HUES64 (cell line): ENCODE results near the gene EML6.

Experiments used
- H3K27ac ChIP-seq: 2 replicates; pipeline ENCODE4 v1.7.0; 2013; ENCODE audit warnings: low read depth, low read length, inconsistent platforms
- H3K27me3 ChIP-seq: 2 replicates; pipeline ENCODE4 v1.6.1; 2013; ENCODE audit warnings: mild to moderate bottlenecking, low read length; ENCODE audit not compliant: insufficient read depth
- H3K36me3 ChIP-seq: 2 replicates; pipeline ENCODE4 v1.6.1; 2013; ENCODE audit warnings: mild to moderate bottlenecking, low read length; ENCODE audit not compliant: insufficient read depth
- H3K4me1 ChIP-seq: 2 replicates; pipeline ENCODE4 v1.6.1; 2013; ENCODE audit warnings: mild to moderate bottlenecking, low read length, moderate library complexity; ENCODE audit not compliant: insufficient read depth
- H3K4me3 ChIP-seq: 2 replicates; pipeline ENCODE4 v1.5.1; 2013; ENCODE audit warnings: mild to moderate bottlenecking, low read length, moderate library complexity
- H3K9ac ChIP-seq: 2 replicates; pipeline ENCODE4 v1.6.1; 2013; ENCODE audit warnings: mild to moderate bottlenecking, low read depth, low read length
- H3K9me3 ChIP-seq: 2 replicates; pipeline ENCODE4 v1.6.1; 2013; ENCODE audit warnings: low read depth, low read length; ENCODE audit not compliant: insufficient read depth
- WGBS: fragments of 150-250, 120-280 bp; methylation state at CpG from one replicate; pipeline ENCODE4 v1.1.7; 2013; ENCODE audit warnings: missing lambda C conversion rate; 5-methylcytosine and 5-hydroxymethylcytosine counted together

The EML6 gene

DNA sequence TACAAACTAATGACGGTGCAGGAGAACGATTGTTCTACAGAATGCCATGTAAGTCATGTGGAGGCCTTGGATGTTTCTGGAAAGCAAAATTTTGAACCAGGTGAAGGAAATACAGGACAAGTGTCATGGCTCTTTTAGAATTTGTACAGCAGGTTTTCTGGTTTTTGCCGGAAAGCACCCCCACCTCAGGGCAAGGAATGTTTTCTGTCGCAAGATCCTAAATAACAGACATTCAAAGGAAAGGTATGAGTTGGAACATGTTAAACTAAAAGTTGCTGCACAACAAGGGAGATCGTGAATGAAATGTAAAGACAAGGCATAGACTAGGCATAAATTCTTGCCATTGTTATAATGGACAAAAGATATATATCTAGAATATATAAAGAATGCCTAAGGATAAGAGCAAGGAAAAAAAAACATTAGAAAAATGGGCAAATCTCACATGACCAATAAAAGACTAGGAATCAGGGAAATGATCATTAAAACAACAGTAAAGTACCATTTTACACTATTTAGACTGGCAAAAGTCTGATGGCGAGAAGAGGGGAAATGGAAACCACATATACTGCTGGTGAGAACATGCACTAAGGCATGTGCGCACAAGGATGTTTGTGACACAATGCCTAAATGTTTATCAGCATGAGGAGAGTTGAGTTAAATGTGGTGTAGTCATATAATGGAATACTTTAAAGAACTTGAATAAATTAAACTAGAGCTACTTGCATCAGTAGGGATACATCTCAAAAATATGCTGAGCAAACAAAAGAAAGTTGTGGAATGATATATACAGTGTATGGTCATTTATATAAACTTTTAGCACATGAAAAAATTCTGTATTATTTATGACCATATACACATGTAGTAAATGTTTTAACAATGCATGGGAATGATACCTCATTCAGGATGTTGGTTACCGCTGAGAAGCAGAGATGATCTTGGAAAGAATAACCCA lies 127.0 kb downstream of the EML6 start:
- Histone ChIP-seq H3K27ac (no peak overlapping the region), H3K36me3 (no peaks in the 10 kb centered on the region), H3K9ac (no peak overlapping the region), H3K9me3 (no peaks in the 10 kb centered on the region), H3K4me1 (no peaks in the 10 kb centered on the region), H3K4me3 (no peak overlapping the region), H3K27me3 (no peaks in the 10 kb centered on the region)
- WGBS, result 98% methylated on average over 8 of the region's 8 CpGs

DNA sequence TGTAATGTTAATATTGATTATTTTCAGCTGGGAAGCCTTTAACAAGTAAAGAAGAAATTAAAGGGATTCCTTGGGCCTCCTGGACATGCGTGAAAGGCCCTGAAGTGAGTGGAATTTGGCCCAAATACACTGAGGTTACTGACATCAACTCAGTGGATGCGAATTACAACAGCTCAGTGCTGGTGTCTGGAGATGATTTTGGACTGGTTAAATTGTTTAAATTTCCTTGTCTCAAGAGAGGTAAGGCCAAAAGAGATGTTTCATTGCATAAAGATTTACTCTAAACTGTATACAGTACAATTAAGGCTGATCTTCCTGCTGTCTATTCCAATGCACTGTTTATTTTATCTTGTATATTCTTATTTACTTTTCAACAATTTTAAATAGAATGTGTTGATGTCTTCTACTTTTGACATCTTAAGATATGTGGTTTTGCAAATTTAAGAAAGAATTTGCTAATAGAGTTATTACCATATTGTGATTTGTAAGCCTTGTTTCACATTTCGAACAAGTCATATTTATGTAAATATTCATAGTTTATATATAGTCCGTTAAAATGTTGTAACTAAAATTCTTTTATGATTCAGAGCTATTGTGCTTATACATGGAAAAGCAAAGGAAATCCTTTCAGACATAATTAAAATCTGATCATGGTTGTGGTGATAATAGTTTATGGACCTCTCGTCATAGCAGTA lies 130.3 kb downstream of the EML6 start:
- WGBS, result 93% methylated on average over 3 of the region's 5 CpGs
- no peak overlapping the region for H3K27ac ChIP-seq

GRCh38 chr2:54855434-54855833 lies 132.0 kb downstream of the EML6 start:
- Histone ChIP-seq H3K27me3 (no peaks in the 10 kb centered on the region), H3K4me1 (no peaks in the 10 kb centered on the region), H3K36me3 (no peaks in the 10 kb centered on the region), H3K4me3 (no peak overlapping the region), H3K27ac (no peak overlapping the region), H3K9ac (no peak overlapping the region), H3K9me3 (no peaks in the 10 kb centered on the region)
- WGBS, result 92% methylated on average over 1 of the region's 2 CpGs

More for the DNA sequence above, 130.3 kb downstream of the EML6 start:
- Histone ChIP-seq H3K4me1 (no peaks in the 10 kb centered on the region), H3K4me3 (no peak overlapping the region), H3K36me3 (no peaks in the 10 kb centered on the region), H3K9me3 (no peaks in the 10 kb centered on the region), H3K9ac (no peak overlapping the region), H3K27me3 (no peaks in the 10 kb centered on the region)

- no peaks in the 10 kb centered on the region for H3K9me3 ChIP-seq
- H3K27ac ChIP-seq, result no peak overlapping the region
- no peak overlapping the region for H3K9ac ChIP-seq
- no peak overlapping the region for H3K4me3 ChIP-seq
- H3K36me3 ChIP-seq, result no peaks in the 10 kb centered on the region
- no peaks in the 10 kb centered on the region for H3K27me3 ChIP-seq
- H3K4me1 ChIP-seq, result no peaks in the 10 kb centered on the region; the same call in 1 of the 2 replicates
- WGBS, result 84% methylated on average over 3 of the region's 3 CpGs
Observed at GRCh38 chr2:54858021-54858681, 134.7 kb downstream of the EML6 start.

GRCh38 chr2:54859416-54859815 lies 136.0 kb downstream of the EML6 start:
- 97% methylated on average over 2 of the region's 3 CpGs for WGBS
- Histone ChIP-seq H3K9me3 (no peaks in the 10 kb centered on the region), H3K27me3 (no peaks in the 10 kb centered on the region), H3K36me3 (no peaks in the 10 kb centered on the region), H3K9ac (no peak overlapping the region), H3K4me1 (no peaks in the 10 kb centered on the region; the same call in 1 of the 2 replicates), H3K4me3 (no peak overlapping the region), H3K27ac (no peak overlapping the region)

GRCh38 chr2:54859997-54860701 lies 136.7 kb downstream of the EML6 start:
- no peaks in the 10 kb centered on the region for H3K9me3 ChIP-seq
- H3K36me3 ChIP-seq, result no peaks in the 10 kb centered on the region
- 93% methylated on average over 7 of the region's 7 CpGs for WGBS

DNA sequence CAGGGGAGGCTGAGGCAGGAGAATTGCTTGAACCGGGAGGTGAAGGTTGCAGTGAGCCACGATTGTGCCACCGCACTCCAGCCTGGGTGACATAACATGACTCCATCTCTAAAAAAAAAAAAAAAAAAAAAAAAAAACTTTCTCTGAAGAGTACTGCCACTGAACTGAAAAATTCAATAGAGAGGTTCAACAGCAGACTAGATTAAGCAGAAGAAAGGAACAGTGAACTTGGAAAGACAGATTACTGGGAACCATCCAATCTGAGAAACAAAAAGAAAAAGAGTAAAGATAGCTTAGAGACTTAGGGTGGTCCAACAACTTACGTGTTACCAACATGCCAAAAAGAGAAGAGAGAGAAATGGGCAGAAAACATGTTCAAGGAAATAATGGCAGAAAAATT lies 138.8 kb downstream of the EML6 start:
- Histone ChIP-seq H3K4me3 (no peak overlapping the region), H3K27me3 (no peaks in the 10 kb centered on the region), H3K9me3 (no peaks in the 10 kb centered on the region), H3K4me1 (no peaks in the 10 kb centered on the region; the same call in 1 of the 2 replicates), H3K27ac (no peak overlapping the region), H3K36me3 (no peaks in the 10 kb centered on the region), H3K9ac (no peak overlapping the region)
- 98% methylated on average over 3 of the region's 4 CpGs for WGBS

More at GRCh38 chr2:54859997-54860701, 136.7 kb downstream of the EML6 start:
- Histone ChIP-seq H3K4me3 (no peak overlapping the region), H3K9ac (no peak overlapping the region), H3K4me1 (no peaks in the 10 kb centered on the region; the same call in 1 of the 2 replicates), H3K27me3 (no peaks in the 10 kb centered on the region), H3K27ac (no peak overlapping the region)

DNA sequence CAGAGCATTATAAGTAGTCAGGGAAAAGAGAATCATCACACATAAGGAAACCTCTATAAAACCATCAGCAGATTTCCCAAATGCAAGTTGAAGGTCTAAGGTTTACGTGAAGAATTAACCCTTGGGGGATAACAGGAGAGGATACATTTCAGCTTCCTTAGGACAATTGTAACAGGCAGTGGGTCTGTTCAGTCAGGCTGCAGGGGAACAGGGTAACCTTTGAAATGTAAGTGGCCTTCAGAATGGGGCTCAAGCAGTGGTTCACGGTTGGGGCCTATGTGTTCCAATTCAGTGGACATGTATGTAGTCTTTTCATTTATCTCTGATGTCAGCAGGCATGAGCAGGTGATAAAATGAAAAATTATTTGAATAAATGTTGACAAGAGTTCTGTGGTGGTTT lies 139.3 kb downstream of the EML6 start:
- Histone ChIP-seq H3K27me3 (no peaks in the 10 kb centered on the region), H3K9ac (no peak overlapping the region), H3K9me3 (no peaks in the 10 kb centered on the region), H3K27ac (no peak overlapping the region), H3K4me3 (no peak overlapping the region), H3K36me3 (no peaks in the 10 kb centered on the region), H3K4me1 (no peaks in the 10 kb centered on the region; the same call in 1 of the 2 replicates)
- WGBS, result 76% methylated on average over 2 of the region's 2 CpGs

- H3K4me1 ChIP-seq, result no peaks in the 10 kb centered on the region; the same call in 1 of the 2 replicates
- H3K36me3 ChIP-seq, result no peaks in the 10 kb centered on the region
- H3K9me3 ChIP-seq, result no peaks in the 10 kb centered on the region
- no peak overlapping the region for H3K27ac ChIP-seq
- 94% methylated on average over 5 of the region's 5 CpGs for WGBS
- H3K4me3 ChIP-seq, result no peak overlapping the region
- no peak overlapping the region for H3K9ac ChIP-seq
- no peaks in the 10 kb centered on the region for H3K27me3 ChIP-seq
Observed at GRCh38 chr2:54863660-54864059, 140.2 kb downstream of the EML6 start.

DNA sequence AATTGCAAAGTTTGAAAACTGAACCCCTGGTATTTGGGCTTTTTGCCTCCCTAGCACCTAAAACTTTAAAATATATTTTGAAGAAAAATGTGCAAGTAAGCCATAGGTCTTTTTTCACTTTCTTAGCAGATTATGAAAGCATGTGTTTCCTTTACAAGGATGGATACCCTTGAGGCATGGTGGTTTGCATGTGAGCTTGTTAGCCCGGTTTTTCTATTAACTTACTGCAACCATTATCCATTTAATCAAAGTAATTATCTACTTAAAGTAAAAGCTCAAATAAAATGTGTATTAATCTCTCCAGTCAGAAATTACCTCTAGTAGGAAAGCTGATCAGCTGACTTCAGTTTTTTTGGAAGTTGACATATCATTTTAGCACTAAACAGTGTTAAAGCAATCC lies 140.6 kb downstream of the EML6 start:
- Histone ChIP-seq H3K36me3 (no peaks in the 10 kb centered on the region), H3K27ac (no peak overlapping the region), H3K9me3 (no peaks in the 10 kb centered on the region), H3K27me3 (no peaks in the 10 kb centered on the region), H3K4me3 (no peak overlapping the region), H3K9ac (no peak overlapping the region), H3K4me1 (no peaks in the 10 kb centered on the region; the same call in 1 of the 2 replicates)
- no CpG with 5 or more reads among the region's 1 CpG for WGBS
